B cell (primary cell): ENCODE data around the gene NREP. TPM values are rescaled to one million over a fixed set of nuclear protein-coding genes. Genes with fewer than 3 reads are reported as not detected.

ENCODE experiments used
- ATAC-seq: fragments of 200-7000 bp; cut with Tn5 transposase; one replicate; pipeline ENCODE4 v1.10.0; 2021; ENCODE audit warnings: low read depth, mild to moderate bottlenecking, moderate number of reproducible peaks, moderate library complexity
- CTCF ChIA-PET: fragments of 350-600 bp; sonication (Branson Sonifier 250); formaldehyde crosslinking; loops from one replicate; lab custom pipeline; 2021; ENCODE audit warnings: antibody characterized with exemption, inconsistent platforms; lab: Charles Lee
- POLR2A ChIA-PET: fragments of 350-600 bp; sonication (Branson Sonifier 250); formaldehyde crosslinking; loops from one replicate; lab custom pipeline; 2021; ENCODE audit warnings: antibody characterized with exemption; lab: Charles Lee
- DNase-seq: peaks from one replicate; pipeline ENCODE4 v3.0.0; 2013
- H2AFZ ChIP-seq: 2 replicates; pipeline ENCODE4 v1.6.1; 2012; ENCODE audit warnings: mild to moderate bottlenecking, low read depth, low read length; ENCODE audit not compliant: insufficient read depth, poor library complexity, severe bottlenecking
- H3K27ac ChIP-seq, 2 donors: 1 replicate in 1 of 2; 2 replicates in 1 of 2; pipeline ENCODE4 v1.5.1; 2012 to 2013; ENCODE audit warnings: low read length in 2 of 2, mild to moderate bottlenecking in 2 of 2, moderate library complexity in 1 of 2
- H3K27me3 ChIP-seq, 4 experiments: fragments of 200-600 bp in 1 of 4; sonication (generic) in 1 of 4; replicated peaks in 1 of 4; 1 replicate in 2 of 4; 2 replicates in 2 of 4; pipeline versions ENCODE4 v1.6.1 to v1.7.0; 2013 to 2016; ENCODE audit warnings: low read length in 3 of 4, mild to moderate bottlenecking in 2 of 4, mixed read lengths in 1 of 4, moderate library complexity in 1 of 4; ENCODE audit not compliant: insufficient read depth in 4 of 4, control insufficient read depth in 3 of 4; ENCODE audit errors: control extremely low read depth in 1 of 4
- H3K36me3 ChIP-seq, 2 experiments: replicated peaks in 1 of 2; 1 replicate in 1 of 2; 2 replicates in 1 of 2; pipeline versions ENCODE4 v1.6.1 to v1.7.1; 2013; ENCODE audit warnings: low read length in 1 of 2; ENCODE audit not compliant: insufficient read depth in 2 of 2, control insufficient read depth in 1 of 2; ENCODE audit errors: control extremely low read depth in 1 of 2, extremely low read depth in 1 of 2
- H3K4me1 ChIP-seq, 2 donors: fragments of 200-600 bp in 1 of 2; sonication (generic) in 1 of 2; 1 replicate in 1 of 2; 2 replicates in 1 of 2; pipeline versions ENCODE4 v1.5.1 to v1.6.1; 2013 to 2017; ENCODE audit warnings: low read length in 2 of 2; ENCODE audit not compliant: control insufficient read depth in 2 of 2, insufficient read depth in 2 of 2
- H3K4me2 ChIP-seq: replicated peaks from 2 replicates; pipeline ENCODE3; 2012; ENCODE audit warnings: mild to moderate bottlenecking, low read depth, low read length; ENCODE audit not compliant: poor library complexity, severe bottlenecking
- H3K4me3 ChIP-seq, 5 experiments: fragments of 200-600 bp in 1 of 5; sonication (generic) in 1 of 5; 1 replicate in 3 of 5; 2 replicates in 2 of 5; pipeline versions ENCODE4 v1.5.1 to v1.7.0; 2011 to 2016; ENCODE audit warnings: low read length in 4 of 5, mild to moderate bottlenecking in 4 of 5, low read depth in 2 of 5, control low read depth in 1 of 5, moderate library complexity in 1 of 5; ENCODE audit not compliant: insufficient read depth in 1 of 5; ENCODE audit errors: control extremely low read depth in 1 of 5, extremely low read depth in 1 of 5
- H3K79me2 ChIP-seq: fragments of 200-600 bp; sonication (generic); one replicate; pipeline ENCODE4 v1.6.0; 2016; ENCODE audit warnings: low read length; ENCODE audit not compliant: control insufficient read depth, insufficient read depth
- H3K9ac ChIP-seq: fragments of 200-600 bp; sonication (generic); 2 replicates; pipeline ENCODE4 v1.6.1; 2017; ENCODE audit warnings: mild to moderate bottlenecking, low read length, moderate library complexity
- H3K9me3 ChIP-seq, 3 donors: one replicate each; pipeline versions ENCODE4 v1.6.1 to v1.7.1; 2013; ENCODE audit warnings: low read length in 2 of 3; ENCODE audit not compliant: control insufficient read depth in 2 of 3, insufficient read depth in 1 of 3; ENCODE audit errors: control extremely low read depth in 1 of 3
- H4K20me1 ChIP-seq: 2 replicates; pipeline ENCODE4 v1.6.0; 2012; ENCODE audit warnings: mild to moderate bottlenecking, low read length; ENCODE audit not compliant: insufficient read depth, control insufficient read depth, poor library complexity, severe bottlenecking
- H3K27ac Mint-ChIP-seq: one replicate; pipeline ENCODE4 v1.8.0; 2021; ENCODE audit warnings: mixed read lengths
- H3K27me3 Mint-ChIP-seq: one replicate; pipeline ENCODE4 v1.8.0; 2021; ENCODE audit warnings: mixed read lengths
- H3K4me1 Mint-ChIP-seq: one replicate; pipeline ENCODE4 v1.8.0; 2021; ENCODE audit warnings: mixed read lengths
- H3K4me3 Mint-ChIP-seq: one replicate; pipeline ENCODE4 v1.8.0; 2021; ENCODE audit warnings: mixed read lengths
- H3K9me3 Mint-ChIP-seq: one replicate; pipeline ENCODE4 v1.8.0; 2022; ENCODE audit warnings: mixed read lengths; ENCODE audit not compliant: insufficient read depth
- EZH2 ChIP-seq: IDR thresholded peaks from 2 replicates; pipeline ENCODE4 v1.6.1; 2012; ENCODE audit warnings: borderline replicate concordance, low read depth, mild to moderate bottlenecking, moderate library complexity, low read length; ENCODE audit not compliant: insufficient read depth, poor library complexity, severe bottlenecking
- WGBS: methylation state at CpG from one replicate; pipeline ENCODE4 v1.1.5; 2013; ENCODE audit warnings: missing lambda C conversion rate; ENCODE audit not compliant: insufficient coverage; 5-methylcytosine and 5-hydroxymethylcytosine counted together
- intact Hi-C: fragments of 100-400 bp; cut with micrococcal nuclease; formaldehyde crosslinking; loops from one replicate; pipeline ENCODE4 v1.10.0; 2022
- polyA plus RNA-seq: library from polyadenylated mRNA; depleted of rRNA; stranded (reverse); fragments of >200 nt; gene quantifications from 2 replicates; pipeline ENCODE4 v1.2.3, GENCODE V29; 2012
- total RNA-seq, 2 donors: library from RNA; stranded (reverse); fragments of 120-200 nt in 1 of 2; gene quantifications; 1 replicate in 1 of 2; 2 replicates in 1 of 2; pipeline versions ENCODE4 v1.2.3 to v1.2.4, GENCODE V29; 2013 to 2022
- TF ChIP-seq, protein P1 (sequence below): fragments of 200-600 bp; IDR thresholded peaks from one replicate; pipeline ENCODE4 v1.8.0; 2022; ENCODE audit warnings: antibody characterized with exemption, mild to moderate bottlenecking

Gene NREP
- total and polyA plus RNA-seq, 2 donors (not counting 1 experiment from before 2014, with no cell fraction given): 6.7 to 17.0 TPM

DNA sequence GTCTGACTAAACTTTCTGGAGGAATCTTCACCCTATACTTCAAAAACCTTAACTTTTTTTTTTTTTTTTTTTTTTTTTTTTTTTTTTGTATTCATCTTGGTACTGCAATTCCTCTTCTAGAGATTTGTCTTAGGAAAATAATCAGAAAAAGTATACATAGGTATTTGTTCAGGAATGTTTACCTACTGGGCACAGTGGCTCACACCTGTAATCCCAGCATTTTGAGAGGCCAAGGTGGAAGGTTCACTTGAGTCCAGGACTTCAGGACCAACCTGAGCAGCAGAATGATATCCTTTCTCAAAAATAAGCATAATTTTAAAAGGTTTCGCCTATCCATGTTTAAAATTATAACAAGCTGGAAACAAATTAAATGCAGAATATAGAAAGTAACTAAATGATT, 33.3 kb upstream of the NREP start:
- no peak for DNase-seq
- WGBS: no CpG with 5 or more reads among the region's 1 CpG
- ChIA-PET POLR2A (no interaction called here), CTCF (no interaction called here)
- Mint-ChIP-seq H3K27ac (no peak overlapping the region), H3K4me3 (no peak overlapping the region), H3K4me1 (no peaks in the 10 kb centered on the region), H3K9me3 (no peaks in the 10 kb centered on the region), H3K27me3 (no peaks in the 10 kb centered on the region)
- no peak overlapping the region for H3K9ac ChIP-seq
- no peak overlapping the region for H3K4me2 ChIP-seq
- H3K4me1 ChIP-seq: no peaks in the 10 kb centered on the region
- no peaks in the 10 kb centered on the region for H3K9me3 ChIP-seq
- TF ChIP-seq, protein P1, sequence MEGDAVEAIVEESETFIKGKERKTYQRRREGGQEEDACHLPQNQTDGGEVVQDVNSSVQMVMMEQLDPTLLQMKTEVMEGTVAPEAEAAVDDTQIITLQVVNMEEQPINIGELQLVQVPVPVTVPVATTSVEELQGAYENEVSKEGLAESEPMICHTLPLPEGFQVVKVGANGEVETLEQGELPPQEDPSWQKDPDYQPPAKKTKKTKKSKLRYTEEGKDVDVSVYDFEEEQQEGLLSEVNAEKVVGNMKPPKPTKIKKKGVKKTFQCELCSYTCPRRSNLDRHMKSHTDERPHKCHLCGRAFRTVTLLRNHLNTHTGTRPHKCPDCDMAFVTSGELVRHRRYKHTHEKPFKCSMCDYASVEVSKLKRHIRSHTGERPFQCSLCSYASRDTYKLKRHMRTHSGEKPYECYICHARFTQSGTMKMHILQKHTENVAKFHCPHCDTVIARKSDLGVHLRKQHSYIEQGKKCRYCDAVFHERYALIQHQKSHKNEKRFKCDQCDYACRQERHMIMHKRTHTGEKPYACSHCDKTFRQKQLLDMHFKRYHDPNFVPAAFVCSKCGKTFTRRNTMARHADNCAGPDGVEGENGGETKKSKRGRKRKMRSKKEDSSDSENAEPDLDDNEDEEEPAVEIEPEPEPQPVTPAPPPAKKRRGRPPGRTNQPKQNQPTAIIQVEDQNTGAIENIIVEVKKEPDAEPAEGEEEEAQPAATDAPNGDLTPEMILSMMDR: no peak
- TF ChIP-seq EZH2: no peak
- H3K79me2 ChIP-seq: no peaks in the 10 kb centered on the region
- H3K36me3 ChIP-seq: no peaks in the 10 kb centered on the region
- H2AFZ ChIP-seq: no peak overlapping the region
- no peak for ATAC-seq
- no peak overlapping the region for H3K27ac ChIP-seq
- H3K4me3 ChIP-seq: no peak overlapping the region
- H3K27me3 ChIP-seq: no peaks in the 10 kb centered on the region
- H4K20me1 ChIP-seq: no peaks in the 10 kb centered on the region
- intact Hi-C loops: no loop called here

DNA sequence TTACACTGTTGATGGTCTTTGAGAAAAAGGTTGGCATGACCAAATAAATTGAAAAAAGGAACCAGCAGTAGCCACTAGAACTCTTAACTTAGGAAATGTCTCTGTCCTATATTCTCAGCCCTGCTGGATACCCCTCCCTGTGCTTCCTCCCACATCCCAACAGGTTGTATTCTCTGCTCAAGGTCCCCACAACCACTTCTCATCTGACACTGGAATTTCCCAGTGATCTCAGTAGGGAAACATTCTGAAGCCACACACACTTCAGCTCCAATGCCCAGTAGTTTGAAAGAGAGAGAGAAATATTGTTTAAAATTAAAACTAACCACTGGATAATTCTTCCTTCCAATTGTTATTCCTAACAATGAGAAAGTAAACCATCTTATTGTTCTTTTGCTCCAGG, 30.0 kb upstream of the NREP start:
- no peak overlapping the region for H3K4me2 ChIP-seq
- H2AFZ ChIP-seq: no peak overlapping the region
- ATAC-seq (no peak), DNase-seq (no peak)
- H3K4me1 ChIP-seq: no peaks in the 10 kb centered on the region
- Mint-ChIP-seq H3K4me1 (no peaks in the 10 kb centered on the region), H3K27me3 (no peaks in the 10 kb centered on the region), H3K4me3 (no peak overlapping the region), H3K9me3 (no peaks in the 10 kb centered on the region), H3K27ac (no peak overlapping the region)
- ChIA-PET POLR2A (no interaction called here), CTCF (no interaction called here)
- H3K9me3 ChIP-seq: no peaks in the 10 kb centered on the region
- H3K36me3 ChIP-seq: no peaks in the 10 kb centered on the region
- intact Hi-C loops: no loop called here
- H4K20me1 ChIP-seq: no peaks in the 10 kb centered on the region
- no peak for TF ChIP-seq EZH2
- TF ChIP-seq, protein P1: no peak
- H3K9ac ChIP-seq: no peak overlapping the region
- H3K27me3 ChIP-seq: no peaks in the 10 kb centered on the region
- H3K79me2 ChIP-seq: no peaks in the 10 kb centered on the region
- H3K4me3 ChIP-seq: no peak overlapping the region
- no peak overlapping the region for H3K27ac ChIP-seq
